H9 (cell line): ENCODE results near the gene DALRD3. TPM values are rescaled to one million over a fixed set of nuclear protein-coding genes. Genes with fewer than 3 reads are reported as not detected.

Experiments used
- DNase-seq: peaks from one replicate; pipeline ENCODE4 v3.0.0-alpha.2; 2017
- H2AFZ ChIP-seq: one replicate; pipeline ENCODE4 v1.6.1; 2013; ENCODE audit warnings: mild to moderate bottlenecking, low read length, control low read depth, moderate library complexity
- H2AK5ac ChIP-seq: 2 replicates; pipeline ENCODE4 v1.6.1; 2013; ENCODE audit warnings: low read length, control low read depth, mixed read lengths; ENCODE audit not compliant: insufficient read length
- H2BK120ac ChIP-seq: one replicate; pipeline ENCODE4 v1.6.1; 2013; ENCODE audit warnings: low read depth, mild to moderate bottlenecking, low read length, control low read depth, inconsistent platforms; ENCODE audit not compliant: poor library complexity, severe bottlenecking
- H2BK12ac ChIP-seq: 2 replicates; pipeline ENCODE4 v1.6.1; 2013; ENCODE audit warnings: low read length, control low read depth, mixed read lengths, low read depth; ENCODE audit not compliant: insufficient read length
- H2BK15ac ChIP-seq: 2 replicates; pipeline ENCODE4 v1.6.1; 2013; ENCODE audit warnings: low read depth, low read length, control low read depth
- H2BK20ac ChIP-seq: one replicate; pipeline ENCODE4 v1.6.1; 2013; ENCODE audit warnings: low read depth, mild to moderate bottlenecking, low read length, control low read depth, inconsistent platforms; ENCODE audit not compliant: poor library complexity, severe bottlenecking
- H2BK5ac ChIP-seq: 2 replicates; pipeline ENCODE4 v1.6.1; 2013; ENCODE audit warnings: low read length, control low read depth, mixed read lengths; ENCODE audit not compliant: insufficient read length
- H3K14ac ChIP-seq: 2 replicates; pipeline ENCODE4 v1.6.1; 2013; ENCODE audit warnings: low read length, control low read depth; ENCODE audit not compliant: insufficient read depth
- H3K18ac ChIP-seq: 2 replicates; pipeline ENCODE4 v1.6.1; 2013; ENCODE audit warnings: low read depth, mild to moderate bottlenecking, mixed read lengths, low read length, control low read depth; ENCODE audit not compliant: insufficient read length
- H3K23ac ChIP-seq: 2 replicates; pipeline ENCODE4 v1.6.1; 2013; ENCODE audit warnings: low read length, control low read depth, mixed read lengths, low read depth; ENCODE audit not compliant: insufficient read length
- H3K23me2 ChIP-seq: 2 replicates; pipeline ENCODE4 v1.6.1; 2013; ENCODE audit warnings: low read depth, mild to moderate bottlenecking, mixed read lengths, low read length, control low read depth; ENCODE audit not compliant: insufficient read length, poor library complexity, severe bottlenecking
- H3K27ac ChIP-seq: 2 replicates; pipeline ENCODE4 v1.5.1; 2013; ENCODE audit warnings: low read length, control low read depth, mixed read lengths, low read depth; ENCODE audit not compliant: insufficient read length
- H3K27me3 ChIP-seq: 2 replicates; pipeline ENCODE4 v1.6.1; 2013; ENCODE audit warnings: low read length, control low read depth, inconsistent platforms; ENCODE audit not compliant: insufficient read depth
- H3K4ac ChIP-seq: 2 replicates; pipeline ENCODE4 v1.6.1; 2013; ENCODE audit warnings: low read depth, mild to moderate bottlenecking, control low read depth, inconsistent platforms, low read length, moderate library complexity
- H3K4me1 ChIP-seq: 2 replicates; pipeline ENCODE4 v1.6.1; 2013; ENCODE audit warnings: low read length, control low read depth, inconsistent platforms; ENCODE audit not compliant: insufficient read depth
- H3K4me2 ChIP-seq: 2 replicates; pipeline ENCODE4 v1.6.1; 2013; ENCODE audit warnings: low read length, control low read depth, mixed read lengths; ENCODE audit not compliant: insufficient read length, insufficient read depth
- H3K56ac ChIP-seq: 2 replicates; pipeline ENCODE4 v1.6.1; 2013; ENCODE audit warnings: low read depth, mild to moderate bottlenecking, mixed read lengths, low read length, control low read depth; ENCODE audit not compliant: insufficient read length
- H3K79me1 ChIP-seq: 2 replicates; pipeline ENCODE4 v1.6.1; 2013; ENCODE audit warnings: low read depth, mild to moderate bottlenecking, moderate library complexity, low read length, control low read depth, inconsistent platforms; ENCODE audit not compliant: insufficient read depth, poor library complexity, severe bottlenecking
- H3K79me2 ChIP-seq: 2 replicates; pipeline ENCODE4 v1.6.1; 2013; ENCODE audit warnings: low read length, control low read depth, inconsistent platforms; ENCODE audit not compliant: insufficient read depth
- H3K9ac ChIP-seq: 2 replicates; pipeline ENCODE4 v1.6.1; 2013; ENCODE audit warnings: low read length, control low read depth, mixed read lengths; ENCODE audit not compliant: insufficient read length; ENCODE audit errors: extremely low read depth
- H3K9me3 ChIP-seq: one replicate; pipeline ENCODE4 v1.6.1; 2013; ENCODE audit warnings: low read depth, low read length, inconsistent platforms; ENCODE audit not compliant: control insufficient read depth
- H3T11ph ChIP-seq: one replicate; pipeline ENCODE4 v1.6.1; 2013; ENCODE audit warnings: mild to moderate bottlenecking, low read length, control low read depth, inconsistent platforms
- H4K20me1 ChIP-seq: one replicate; pipeline ENCODE4 v1.6.1; 2013; ENCODE audit not compliant: control insufficient read depth, insufficient read length, insufficient read depth
- H4K5ac ChIP-seq: 2 replicates; pipeline ENCODE4 v1.6.1; 2013; ENCODE audit warnings: low read depth, mild to moderate bottlenecking, mixed read lengths, low read length, control low read depth; ENCODE audit not compliant: insufficient read length
- H4K8ac ChIP-seq: replicated peaks from 2 replicates; pipeline ENCODE4 v1.6.1; 2013; ENCODE audit warnings: low read length, control low read depth, mixed read lengths, low read depth; ENCODE audit not compliant: insufficient read length
- H4K91ac ChIP-seq: 2 replicates; pipeline ENCODE4 v1.6.1; 2013; ENCODE audit warnings: low read depth, mild to moderate bottlenecking, moderate library complexity, mixed read lengths, low read length, control low read depth; ENCODE audit not compliant: insufficient read length
- H3K27ac Mint-ChIP-seq, 3 experiments: 2 replicates in 2 of 3; 3 replicates in 1 of 3; pipeline ENCODE4 v1.8.0; 2020 to 2021; ENCODE audit warnings: mixed read lengths in 3 of 3, mild to moderate bottlenecking in 1 of 3, moderate library complexity in 1 of 3
- H3K27me3 Mint-ChIP-seq: 2 replicates; pipeline ENCODE4 v1.8.0; 2021; ENCODE audit warnings: low read depth, mild to moderate bottlenecking, moderate library complexity, mixed read lengths
- H3K36me3 Mint-ChIP-seq, 3 experiments: 2 replicates in 2 of 3; 3 replicates in 1 of 3; pipeline ENCODE4 v1.8.0; 2020 to 2021; ENCODE audit warnings: low read depth in 3 of 3, mixed read lengths in 3 of 3; ENCODE audit not compliant: insufficient read depth in 1 of 3
- H3K4me1 Mint-ChIP-seq, 2 experiments: 2 replicates each; pipeline ENCODE4 v1.8.0; 2020; ENCODE audit warnings: mixed read lengths in 2 of 2
- H3K4me3 Mint-ChIP-seq, 2 experiments: 2 replicates in 1 of 2; 3 replicates in 1 of 2; pipeline ENCODE4 v1.8.0; 2020 to 2021; ENCODE audit warnings: mild to moderate bottlenecking in 2 of 2, mixed read lengths in 2 of 2, moderate library complexity in 1 of 2
- H3K9me3 Mint-ChIP-seq, 2 experiments: 2 replicates in 1 of 2; 3 replicates in 1 of 2; pipeline ENCODE4 v1.8.0; 2020; ENCODE audit warnings: mild to moderate bottlenecking in 2 of 2, mixed read lengths in 2 of 2, moderate library complexity in 1 of 2
- CTCF ChIP-seq: fragments of 200-600 bp; sonication (generic); conservative IDR thresholded peaks from 3 replicates; pipeline ENCODE4 v1.8.0; 2021; ENCODE audit warnings: antibody characterized with exemption, mild to moderate bottlenecking
- WGBS: extraction: QIAGEN DNeasy Blood & Tissue Kit; methylation state at CpG from one replicate; pipeline ENCODE4 v1.1.7; 2013; ENCODE audit warnings: missing lambda C conversion rate, low lambda C conversion rate, mixed read lengths; ENCODE audit not compliant: insufficient read length; ENCODE audit errors: extremely low coverage; 5-methylcytosine and 5-hydroxymethylcytosine counted together
- total RNA-seq: library from RNA; stranded (reverse); gene quantifications from 2 replicates; pipeline ENCODE4 v1.2.1, GENCODE V29; 2021

DALRD3 gene
- total RNA-seq, 1 experiment from 2014 or later = 32.3 TPM

DNA sequence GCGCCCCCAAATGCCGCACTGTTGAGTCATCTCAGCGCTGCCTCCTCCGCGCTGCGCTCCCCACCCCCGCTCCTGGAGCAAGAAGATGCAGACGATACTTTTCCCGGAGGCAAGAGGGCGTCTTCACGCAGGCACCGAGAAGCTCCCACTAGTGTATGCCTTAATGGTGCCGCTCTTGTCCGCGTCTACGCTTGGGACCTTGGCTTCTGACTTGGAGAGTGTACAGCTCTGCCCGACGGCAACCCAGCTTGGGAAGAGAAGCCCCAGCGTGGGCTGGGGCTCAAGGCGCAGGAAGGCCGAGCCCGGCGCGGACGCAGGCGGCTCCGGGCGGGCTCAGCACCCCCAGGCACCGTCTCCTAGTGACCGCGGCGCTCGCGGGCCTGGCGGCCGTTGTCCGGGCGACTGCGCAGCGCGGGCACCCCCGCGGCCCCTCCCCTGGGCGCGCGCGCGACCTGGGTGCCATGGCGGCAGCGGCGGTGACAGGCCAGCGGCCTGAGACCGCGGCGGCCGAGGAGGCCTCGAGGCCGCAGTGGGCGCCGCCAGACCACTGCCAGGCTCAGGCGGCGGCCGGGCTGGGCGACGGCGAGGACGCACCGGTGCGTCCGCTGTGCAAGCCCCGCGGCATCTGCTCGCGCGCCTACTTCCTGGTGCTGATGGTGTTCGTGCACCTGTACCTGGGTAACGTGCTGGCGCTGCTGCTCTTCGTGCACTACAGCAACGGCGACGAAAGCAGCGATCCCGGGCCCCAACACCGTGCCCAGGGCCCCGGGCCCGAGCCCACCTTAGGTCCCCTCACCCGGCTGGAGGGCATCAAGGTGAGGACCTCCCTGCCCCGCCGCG lies 28.4 kb downstream of the DALRD3 start, which contains the start of gene P4HTM:
TSS of gene P4HTM (plus strand) at position 446 of the 840 bp plus-strand sequence. CDS start at position 462, 16 bp downstream.
- Histone ChIP-seq H2BK12ac (no peak within 1 kb of the TSS), H4K5ac (peak within 1 kb of the TSS; percentile 79), H4K8ac (no peak within 1 kb of the TSS), H3K14ac (peak within 1 kb of the TSS; percentile 94), H2AFZ (no peak within 1 kb of the TSS), H3K27me3 (no peaks in the 10 kb centered on the region), H3K4me1 (peaks cover 11% of the 10 kb centered on the region; the same call in 1 of the 2 replicates), H3K79me2 (no peaks in the 10 kb centered on the region; the same call in 1 of the 2 replicates), H2AK5ac (no peak within 1 kb of the TSS), H4K91ac (no peak within 1 kb of the TSS), H3K23me2 (peaks cover 21% of the 10 kb centered on the region), H3K4me2 (peak within 1 kb of the TSS; percentile 90), H4K20me1 (no peaks in the 10 kb centered on the region), H2BK120ac (no peak within 1 kb of the TSS), H3K27ac (no peak within 1 kb of the TSS), H2BK5ac (no peak within 1 kb of the TSS), H3K79me1 (no peaks in the 10 kb centered on the region), H3K4ac (no peak within 1 kb of the TSS), H3T11ph (no peak within 1 kb of the TSS), H3K9me3 (no peaks in the 10 kb centered on the region), H2BK15ac (no peak within 1 kb of the TSS), H2BK20ac (no peak within 1 kb of the TSS), H3K23ac (no peak within 1 kb of the TSS), H3K56ac (no peak within 1 kb of the TSS), H3K9ac (peak within 1 kb of the TSS; percentile 86), H3K18ac (peak within 1 kb of the TSS; percentile 95)
- peak within 1 kb of the TSS; percentile 87 to 97 (median 91) for H3K27ac Mint-ChIP-seq
- no peaks in the 10 kb centered on the region; the same call in 1 of the 2 replicates for H3K27me3 Mint-ChIP-seq
- H3K4me3 Mint-ChIP-seq = peak within 1 kb of the TSS; percentile 88 to 94
- WGBS = no CpG with 5 or more reads among the region's 91 CpGs
- H3K9me3 Mint-ChIP-seq = no peaks in the 10 kb centered on the region
- H3K36me3 Mint-ChIP-seq = peaks cover 8 to 33% (median 13%) of the 10 kb centered on the region in 3 experiments
- DNase-seq = peak; percentile 89
- TF ChIP-seq CTCF = peak; percentile 34; the same call in 2 of the 3 replicates
- peaks cover 20 to 21% of the 10 kb centered on the region in 2 experiments for H3K4me1 Mint-ChIP-seq
